Skin of body (tissue), 2 donors: ENCODE measurements around the gene RPTOR. TPM values are rescaled to one million over a fixed set of nuclear protein-coding genes. Genes with fewer than 3 reads are reported as not detected.
A peak's percentile ranks its signal among the peaks of the same experiment; 100 is the strongest.

Source experiments
- DNase-seq: peaks from one replicate; lab custom pipeline; 2025; lab: John Stamatoyannopoulos, UW
- total RNA-seq: library from RNA; depleted of rRNA; stranded (reverse); fragments of >200 nt; gene quantifications from one replicate; pipeline ENCODE4 v1.2.3, GENCODE V29; 2014

RPTOR gene
- total RNA-seq, 1 donor from 2014 or later: 22.0 TPM

DNA sequence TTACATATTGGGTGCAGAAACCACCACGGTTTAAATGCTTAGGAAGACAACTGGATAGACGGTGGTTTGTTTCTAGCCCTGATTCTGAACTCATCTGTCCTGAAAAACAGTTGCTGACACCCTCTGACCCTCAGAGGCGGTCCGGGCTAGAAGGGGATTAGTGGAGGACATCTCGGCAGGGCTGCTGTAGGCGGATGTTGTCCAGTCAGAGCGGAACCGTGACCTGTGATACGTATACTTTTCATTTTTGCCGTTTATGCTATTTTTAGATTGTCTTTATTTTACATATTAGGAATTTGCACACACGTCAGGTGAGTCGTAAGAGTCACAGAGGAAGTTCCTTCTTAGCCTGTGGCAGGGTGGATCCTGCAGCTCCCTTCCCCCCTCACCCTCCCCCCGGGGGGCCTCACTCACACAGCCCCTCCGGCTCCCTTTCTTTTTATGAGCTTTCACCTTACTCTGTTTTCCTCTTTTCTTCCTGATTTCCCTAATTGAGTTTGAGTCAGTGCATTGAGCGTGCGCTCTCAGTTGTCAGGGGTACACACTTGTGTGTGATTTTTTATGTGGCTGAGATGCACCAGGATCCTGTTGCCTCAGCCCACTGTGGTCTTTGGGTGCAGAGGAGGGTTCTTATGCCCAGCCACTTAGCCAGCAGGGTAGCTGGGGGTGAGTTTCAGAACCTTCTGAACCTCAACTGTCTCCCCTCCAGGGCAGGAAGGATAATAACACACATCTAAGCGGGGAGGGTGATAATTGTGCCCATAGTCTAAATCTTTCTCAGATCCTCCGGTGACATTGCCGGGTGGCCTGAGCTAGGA lies 236.0 kb downstream of the RPTOR start:
- DNase-seq: no peak

DNA sequence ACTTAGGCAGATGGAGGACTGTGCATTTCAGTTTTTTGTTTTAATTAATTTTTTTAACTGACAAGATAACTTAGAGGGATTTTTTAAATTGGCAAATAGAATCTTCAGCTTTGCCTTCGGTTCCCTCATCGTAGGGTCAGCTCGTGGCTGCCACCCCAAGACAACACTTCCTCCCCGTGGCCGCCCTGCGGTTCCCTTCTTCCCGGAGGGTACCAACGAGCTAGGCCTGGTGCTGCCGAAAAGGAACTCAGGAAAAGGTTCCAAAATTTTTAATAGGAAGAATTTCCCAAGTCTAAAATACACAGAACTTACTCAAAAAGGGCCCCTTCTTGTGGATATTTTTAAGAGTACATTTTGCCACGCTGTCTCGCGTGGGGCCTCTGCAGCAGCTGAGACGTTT lies 236.6 kb downstream of the RPTOR start:
- DNase-seq: no peak

DNA sequence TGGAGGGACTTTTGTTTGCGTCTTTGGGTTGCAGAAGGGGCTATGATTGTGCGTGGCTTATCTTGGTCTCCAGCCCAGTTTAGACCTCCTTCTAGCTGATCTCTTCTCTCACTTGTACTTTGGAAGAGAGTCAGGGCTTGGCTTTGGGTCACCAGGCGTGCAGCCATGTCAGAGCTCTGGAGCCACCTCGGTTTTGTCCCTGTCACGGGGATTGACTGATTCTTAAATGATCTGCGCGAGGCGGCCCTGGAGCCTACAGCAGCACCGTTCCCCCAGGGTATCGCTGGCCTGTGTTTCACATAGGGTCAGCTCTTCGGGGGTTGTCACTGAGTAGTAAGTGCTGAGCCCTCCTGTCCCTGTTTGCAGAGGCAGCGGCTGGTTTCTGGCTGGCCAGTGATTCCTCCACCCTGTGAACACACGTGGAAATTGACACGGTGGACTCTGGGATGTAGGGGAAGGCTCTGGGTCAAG lies 237.2 kb downstream of the RPTOR start:
- DNase-seq: no peak

DNA sequence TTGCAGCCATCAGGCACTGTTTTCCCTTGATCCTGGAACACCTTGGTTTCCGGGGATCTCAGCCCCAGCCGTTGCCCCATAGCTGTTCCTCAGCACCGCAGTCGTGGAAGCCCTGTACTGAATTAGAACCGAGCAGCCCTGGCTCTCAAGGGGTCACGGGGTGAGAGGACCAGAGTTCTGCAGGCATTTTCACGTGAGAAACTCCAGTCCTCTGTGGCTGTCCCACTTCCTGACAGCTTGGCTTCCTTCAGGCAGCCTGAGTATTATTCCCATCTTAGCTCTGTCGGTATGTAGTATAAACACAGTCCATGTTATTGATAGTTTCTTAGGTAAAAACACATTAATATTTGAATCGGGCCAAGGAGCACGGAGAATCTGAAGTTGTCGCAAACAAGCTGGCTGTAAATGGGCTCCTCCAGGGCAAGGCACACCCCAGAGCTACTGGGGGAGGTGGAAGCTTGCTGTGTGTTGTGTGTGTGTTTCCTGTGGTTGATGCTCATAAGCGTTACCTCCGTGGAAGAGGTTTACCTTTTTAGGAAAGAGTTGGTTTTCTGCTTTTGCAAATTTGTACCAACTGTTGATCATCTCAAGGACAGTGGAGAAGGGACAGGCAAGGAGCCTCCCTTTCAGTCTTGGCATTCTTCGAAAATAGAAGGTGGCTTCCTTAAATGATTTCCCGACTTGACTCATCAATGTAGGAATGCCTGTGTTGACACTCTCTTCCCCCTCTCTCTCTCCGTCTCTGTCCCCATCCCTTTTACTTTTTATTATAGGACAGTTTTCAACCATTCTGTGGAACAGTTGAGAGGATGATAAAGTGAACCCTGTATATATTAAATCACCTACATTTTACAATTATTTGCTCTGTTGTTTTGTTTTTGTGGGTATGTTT lies 238.1 kb downstream of the RPTOR start:
- no peak for DNase-seq

DNA sequence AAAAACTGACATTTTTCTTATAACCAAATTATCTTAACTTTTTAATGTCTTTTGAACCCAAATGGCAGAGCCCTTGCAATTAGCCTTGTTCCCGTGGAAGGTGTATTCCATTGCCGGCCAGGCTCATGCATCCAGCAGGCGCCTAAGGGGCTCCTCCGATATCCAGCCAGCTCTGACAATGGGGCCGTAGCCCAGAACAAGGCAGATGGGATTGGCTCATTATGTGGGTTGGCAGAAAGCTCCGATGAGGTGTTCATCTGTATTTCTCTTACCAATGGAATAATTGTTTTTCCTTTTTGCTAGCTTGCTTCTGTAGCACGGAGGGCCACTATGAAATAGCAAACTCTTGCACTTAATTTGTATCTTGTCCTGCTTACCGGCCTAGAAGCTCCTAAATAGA lies 238.8 kb downstream of the RPTOR start:
- DNase-seq: no peak

DNA sequence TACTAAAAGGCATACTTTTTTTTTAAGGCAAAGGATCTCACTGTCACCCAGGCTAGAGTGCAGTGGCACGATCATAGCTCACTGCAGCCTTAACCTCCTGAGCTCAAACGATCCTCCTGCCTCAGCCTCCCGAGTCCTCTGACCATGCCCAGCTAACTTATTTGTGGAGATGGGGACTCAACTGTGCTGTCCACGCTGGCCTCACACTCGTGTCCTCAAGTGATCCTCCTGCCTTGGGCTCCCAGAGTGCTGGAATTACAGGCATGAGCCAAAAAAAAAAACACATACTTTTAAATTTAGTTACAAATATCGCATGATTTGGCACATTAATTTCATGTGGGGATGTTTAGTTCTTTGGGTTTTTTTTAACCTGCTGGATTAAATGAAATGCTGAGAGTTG lies 239.3 kb downstream of the RPTOR start:
- DNase-seq: no peak

DNA sequence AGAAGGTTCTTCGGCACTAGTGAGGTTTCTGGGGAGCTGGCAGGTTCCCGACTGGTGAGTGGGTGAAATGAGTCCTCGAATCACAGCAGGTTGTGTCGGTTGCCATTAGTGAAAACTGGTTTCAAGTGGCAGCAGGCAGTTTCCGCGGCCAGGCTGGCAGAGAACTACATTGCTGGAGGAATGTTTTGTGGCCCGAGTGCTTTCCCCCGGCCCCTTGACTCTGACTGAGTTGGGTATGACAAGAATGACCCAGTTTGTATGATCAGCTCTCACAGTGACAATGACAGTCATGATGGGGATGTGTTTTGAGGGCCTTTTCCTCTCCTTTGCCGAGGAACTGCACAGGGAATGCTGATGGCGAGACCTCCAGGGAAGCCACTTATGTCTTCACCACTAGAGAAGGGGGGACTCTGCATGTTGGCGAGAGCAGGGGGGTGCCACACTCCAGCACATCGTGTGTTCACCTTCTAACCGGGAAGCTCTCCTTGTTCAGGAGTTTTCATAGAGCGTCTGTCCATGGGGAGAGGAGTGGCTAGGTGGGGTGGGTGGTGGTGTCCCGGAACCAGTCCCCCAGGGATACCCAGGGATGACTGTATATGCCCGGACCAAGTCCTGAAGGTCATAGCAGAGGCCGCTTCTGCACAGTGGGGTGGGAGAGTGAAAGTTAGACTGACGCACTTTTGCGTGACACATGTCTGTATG lies 241.0 kb downstream of the RPTOR start:
- DNase-seq: no peak

DNA sequence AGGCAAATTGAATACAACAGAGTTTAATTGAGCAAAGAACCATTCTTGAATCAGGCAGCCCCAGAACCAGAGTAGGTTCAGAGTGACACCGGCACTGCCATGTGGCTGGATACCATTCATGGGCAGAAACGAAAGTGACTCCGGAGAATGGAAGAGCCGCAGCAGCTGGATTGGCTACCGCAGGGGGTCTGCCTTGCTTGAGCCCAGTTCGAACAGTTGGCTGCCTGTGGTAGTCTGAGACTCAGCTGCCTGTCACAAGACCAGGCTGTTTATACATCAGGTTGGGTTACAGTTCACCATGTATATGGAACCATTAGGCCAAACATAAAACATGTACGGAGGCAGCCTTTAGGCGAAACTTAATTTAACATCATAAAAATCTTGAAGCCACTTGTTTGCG lies 241.8 kb downstream of the RPTOR start:
- DNase-seq: no peak

DNA sequence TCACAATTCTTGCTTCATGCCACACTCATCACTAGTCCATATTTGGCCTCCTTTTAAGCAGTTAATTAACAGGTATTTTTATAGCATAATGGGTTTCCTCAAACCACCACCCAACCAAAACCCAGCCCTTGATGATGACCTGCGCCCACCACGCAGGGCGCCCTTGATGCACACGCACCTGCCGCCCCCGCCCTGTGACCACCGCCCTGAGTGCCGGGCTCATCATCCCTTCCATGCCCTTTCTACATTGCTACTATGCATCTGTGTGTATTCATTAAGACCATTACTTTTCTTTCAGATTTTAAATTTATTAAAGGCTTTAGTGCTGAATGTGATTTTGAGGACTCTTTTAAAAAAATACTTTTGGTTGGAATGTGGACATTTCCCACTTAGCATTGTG lies 242.2 kb downstream of the RPTOR start:
- DNase-seq: no peak

DNA sequence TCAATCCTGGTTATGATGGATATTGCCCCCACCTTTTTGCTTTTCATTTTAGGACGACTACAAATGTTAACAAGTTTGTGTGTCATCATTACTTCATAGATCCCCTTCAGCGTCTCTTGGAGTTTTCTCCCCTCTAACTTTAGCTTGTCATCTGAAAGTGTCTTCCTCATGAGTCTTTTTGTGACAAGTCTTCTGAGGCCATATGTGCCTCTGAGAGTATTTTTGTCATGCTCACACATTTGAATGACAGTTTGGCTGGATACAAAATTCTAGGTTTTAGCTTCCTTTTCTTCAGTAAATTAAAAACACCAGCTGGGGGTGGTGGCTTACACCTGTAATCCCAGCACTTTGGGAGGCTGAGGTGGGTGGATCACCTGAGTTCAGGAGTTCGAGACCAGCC lies 243.2 kb downstream of the RPTOR start:
- no peak for DNase-seq

DNA sequence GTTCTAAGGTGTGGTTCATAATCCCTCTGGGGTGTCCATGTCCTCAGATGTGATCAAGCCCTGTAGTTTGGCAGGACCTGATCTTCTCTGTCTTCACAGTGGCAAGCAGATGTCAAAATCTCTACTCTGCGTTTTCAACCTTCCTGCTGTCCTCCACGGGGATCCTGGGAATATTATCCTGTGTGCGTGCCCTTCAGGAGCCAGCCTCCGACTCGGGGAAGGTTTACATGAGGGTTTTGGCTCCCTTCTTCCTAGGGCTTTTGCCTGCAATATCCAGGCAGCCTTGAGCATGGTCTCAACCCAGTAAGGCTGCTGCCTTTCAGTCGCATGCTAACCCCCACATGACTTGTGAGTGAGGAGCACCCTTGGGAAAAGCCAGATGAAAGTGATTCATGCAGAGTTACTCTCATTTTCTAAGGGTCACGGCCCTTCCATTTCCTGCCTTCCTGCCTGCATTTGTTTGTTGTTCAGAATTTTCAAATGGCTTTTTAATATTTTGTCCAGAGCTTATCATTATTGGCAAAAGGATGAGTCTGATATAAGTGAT lies 244.8 kb downstream of the RPTOR start:
- peak; percentile 64 for DNase-seq

DNA sequence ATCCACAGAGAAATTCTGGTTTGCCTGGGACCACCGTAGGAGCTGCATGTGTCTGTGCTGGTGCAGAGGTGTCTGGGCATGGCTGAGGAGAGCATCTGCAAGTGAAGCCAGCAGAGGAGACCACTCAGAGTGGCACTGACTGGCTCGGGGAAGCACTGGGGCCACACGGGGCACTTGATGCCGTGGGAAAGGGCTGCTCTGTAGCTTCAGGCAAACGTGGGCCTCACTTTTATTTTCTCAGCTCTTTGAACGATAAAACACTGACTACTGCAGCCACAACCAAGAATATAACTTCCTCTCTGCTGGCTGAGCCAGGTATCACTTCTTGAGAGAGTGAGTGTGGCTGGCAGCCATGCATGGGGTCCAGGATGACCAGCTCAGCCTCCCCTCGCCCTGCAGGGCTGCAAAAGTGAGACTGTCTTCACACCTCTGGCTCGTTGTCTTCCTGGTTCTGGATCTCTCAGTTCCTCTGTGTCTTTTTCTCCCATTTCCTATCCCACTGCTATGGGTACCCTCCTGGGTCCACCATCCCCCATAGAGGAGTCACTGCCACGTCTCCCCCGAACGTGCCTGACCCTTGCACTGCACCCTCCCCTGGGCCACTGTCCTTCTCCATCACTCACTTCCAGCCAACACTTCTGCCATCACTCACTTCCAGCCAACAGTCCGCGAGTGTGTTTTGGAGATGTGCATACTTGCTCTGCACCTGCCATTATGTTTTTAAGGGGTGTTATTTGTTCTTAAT lies 245.6 kb downstream of the RPTOR start:
- DNase-seq: no peak

DNA sequence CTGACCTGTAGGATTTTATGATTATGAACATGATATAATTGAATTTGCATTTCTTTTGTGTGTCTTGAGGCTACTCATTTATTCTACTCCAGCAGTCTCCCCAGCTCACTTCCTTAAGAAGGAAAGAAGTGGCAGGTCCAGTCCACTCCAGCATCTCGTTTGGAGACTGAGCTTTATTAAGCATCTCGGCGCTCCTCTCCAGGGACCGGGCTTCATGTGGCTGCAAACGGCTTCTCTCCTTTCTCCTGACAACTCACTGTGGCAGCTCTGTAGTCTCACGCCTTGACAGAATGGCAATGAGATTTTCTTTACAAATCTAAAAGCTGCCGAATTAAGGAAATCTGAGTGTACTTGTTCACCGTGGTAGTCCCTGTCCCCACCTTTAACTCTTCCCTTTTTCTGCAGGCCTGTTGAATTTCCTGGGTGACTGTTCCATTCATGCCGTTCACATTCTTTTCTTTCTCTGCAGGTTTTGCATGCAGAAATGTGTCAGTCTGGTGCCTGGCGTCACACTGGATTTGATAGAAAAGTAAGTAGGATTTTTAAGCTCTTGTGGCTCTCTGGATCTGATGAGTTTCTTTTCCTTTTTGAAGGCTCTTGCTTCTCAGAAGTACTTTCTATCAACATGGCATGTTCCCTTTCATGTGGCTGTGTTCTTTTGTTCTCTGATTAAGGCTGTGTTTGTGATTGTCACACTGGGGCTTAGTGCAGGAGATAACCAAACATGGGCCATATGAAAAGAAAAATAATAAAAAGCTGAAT lies 246.5 kb downstream of the RPTOR start:
- DNase-seq: no peak

DNA sequence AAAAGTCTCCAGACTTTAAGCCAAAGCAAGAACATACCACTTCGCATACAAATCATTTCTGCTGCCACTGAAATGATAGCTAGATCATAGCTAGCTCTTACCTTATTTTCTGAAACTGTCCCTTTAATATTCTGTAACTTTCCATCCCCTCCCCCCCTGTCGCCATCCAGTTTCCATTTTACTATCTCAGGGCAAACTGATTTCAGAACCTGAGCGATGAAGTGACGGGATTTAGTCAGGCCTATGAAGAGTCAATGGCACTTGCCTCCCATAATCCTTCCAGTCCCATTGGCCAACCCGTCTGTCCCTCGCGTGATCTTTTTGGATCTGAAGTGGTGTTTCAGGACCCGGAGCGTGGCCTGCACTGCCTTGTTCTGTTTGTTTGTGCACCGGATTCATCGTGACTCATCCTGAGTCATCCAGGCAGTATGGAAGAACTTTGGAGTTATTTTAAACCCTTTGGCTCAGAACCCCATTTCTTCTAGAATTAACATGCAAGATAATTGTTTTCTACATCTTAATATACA lies 247.2 kb downstream of the RPTOR start:
- DNase-seq: no peak

DNA sequence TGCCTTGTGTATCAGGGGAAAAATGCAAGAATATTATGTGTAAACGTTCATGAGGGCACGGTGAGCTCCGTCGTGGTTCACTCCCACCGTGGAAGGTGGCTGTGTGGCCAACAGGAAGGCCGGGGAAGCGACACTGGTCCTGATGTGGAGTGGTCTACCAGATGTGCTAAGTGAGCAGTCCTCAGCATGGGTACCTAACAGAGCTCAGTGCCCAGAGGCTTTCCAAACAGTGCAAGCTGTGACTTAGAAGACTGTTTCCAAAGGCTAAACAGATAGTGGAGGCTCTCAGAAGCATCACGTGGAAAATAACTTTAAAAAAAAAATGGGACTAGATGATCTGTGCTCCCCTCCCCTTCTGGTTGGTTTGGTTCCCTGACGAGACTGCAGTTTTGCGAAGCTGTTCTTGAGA lies 247.7 kb downstream of the RPTOR start:
- no peak for DNase-seq

DNA sequence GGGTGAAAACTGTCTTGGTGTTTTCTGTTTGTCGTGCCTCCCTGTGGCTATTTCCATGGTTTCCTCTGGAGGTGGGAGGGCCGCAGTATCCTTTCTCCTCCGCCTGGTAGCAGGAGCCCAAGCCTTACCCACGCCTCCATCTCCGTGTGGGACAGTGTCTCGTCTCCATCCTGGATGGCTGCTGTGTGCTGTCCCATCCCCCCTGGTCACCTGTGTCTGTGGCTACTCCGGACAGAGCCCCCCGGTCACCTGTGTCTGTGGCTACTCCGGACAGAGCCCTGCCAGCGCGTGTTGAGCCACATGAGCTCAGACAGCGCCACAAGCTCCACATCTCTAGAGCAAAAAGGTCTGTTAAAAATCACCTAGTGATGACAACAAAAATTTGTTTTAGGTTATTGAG lies 248.8 kb downstream of the RPTOR start:
- no peak for DNase-seq

DNA sequence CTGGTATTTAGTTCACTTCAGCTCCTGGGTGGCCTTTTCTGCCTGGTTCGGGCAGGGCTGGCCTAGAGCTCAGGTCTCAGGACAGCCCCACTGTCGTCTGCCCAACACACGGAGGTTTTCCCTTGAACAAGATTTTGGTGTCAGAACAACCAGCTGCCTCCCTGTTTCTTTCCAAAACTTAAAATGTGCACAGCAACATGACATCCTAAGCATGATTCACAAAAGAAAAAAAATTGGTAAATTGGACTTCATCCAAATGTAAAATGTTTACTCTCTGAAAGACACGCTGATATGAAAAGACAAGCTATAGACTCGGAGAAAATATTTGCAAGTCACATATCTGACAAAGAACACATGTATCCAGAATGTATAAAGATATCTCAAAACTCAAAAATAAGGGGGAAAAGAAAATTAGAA lies 249.2 kb downstream of the RPTOR start:
- no peak for DNase-seq

DNA sequence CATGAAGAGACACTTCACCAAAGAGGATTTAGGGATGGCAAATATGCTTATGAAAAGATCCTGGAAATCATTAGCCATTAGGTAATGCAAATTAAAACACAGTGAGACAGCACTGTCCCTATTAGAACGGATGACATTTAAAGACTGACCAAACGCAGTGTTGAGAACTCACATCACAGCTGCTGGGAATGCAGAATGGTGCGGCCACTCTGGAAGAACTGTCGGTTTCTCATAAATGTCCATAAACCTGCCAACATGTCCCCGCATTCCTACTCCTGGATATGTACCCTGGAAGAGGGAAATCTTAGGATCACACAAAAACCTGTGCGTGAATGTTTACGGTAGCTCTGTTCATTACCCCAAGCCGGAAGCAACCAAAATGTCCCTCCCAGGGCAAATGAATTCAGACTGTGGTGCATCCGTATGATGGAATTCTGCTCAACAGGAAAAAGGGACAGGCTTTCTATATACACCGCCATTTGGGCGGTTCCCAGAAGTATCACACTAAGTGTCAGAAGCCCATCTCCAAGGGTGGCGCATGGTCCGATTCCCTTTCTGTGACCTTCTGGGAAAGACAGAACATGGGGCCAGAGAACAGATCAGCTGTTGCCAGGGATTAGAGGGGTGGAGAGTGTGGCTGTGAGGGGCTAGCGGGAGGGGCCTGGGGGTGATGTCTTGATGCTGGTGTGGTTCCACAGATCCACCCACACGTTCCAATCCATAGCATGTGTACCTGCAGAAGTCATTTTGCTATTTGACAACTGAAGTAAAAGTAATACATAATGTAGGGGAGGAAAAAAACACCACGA lies 249.8 kb downstream of the RPTOR start:
- DNase-seq: no peak

DNA sequence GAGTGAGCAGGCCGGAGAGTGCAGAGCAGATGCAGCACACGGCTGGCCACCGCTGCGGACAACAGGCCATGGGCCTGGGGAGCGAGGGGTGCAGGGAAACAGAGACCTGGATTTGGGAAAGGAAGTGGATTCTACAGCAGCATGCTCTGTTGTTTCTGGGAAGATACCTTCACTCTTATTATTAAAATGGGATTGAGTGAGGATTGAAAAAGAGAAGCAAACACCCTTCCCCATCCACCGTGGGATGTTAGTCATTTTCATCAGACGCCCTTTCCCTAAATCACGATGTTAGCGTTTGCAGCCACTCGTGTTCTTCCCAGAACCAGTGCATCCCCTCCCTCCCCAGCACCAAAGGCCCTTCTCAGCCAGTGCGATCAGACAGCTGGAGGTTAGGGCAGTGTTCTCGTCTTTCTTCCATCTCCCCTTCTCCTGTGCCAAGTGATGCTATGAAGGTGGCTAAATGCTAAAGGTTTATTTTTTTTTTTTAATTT lies 250.5 kb downstream of the RPTOR start:
- DNase-seq: no peak
